ENCODE data around the gene YWHAG. TPM values are rescaled to one million over a fixed set of nuclear protein-coding genes. Genes with fewer than 3 reads are reported as not detected.

Gene YWHAG
- total RNA-seq, 1 experiment from 2014 or later = 178 TPM

- no peaks in the 10 kb centered on the region for H3K27me3 Mint-ChIP-seq (ENCODE audit: insufficient read depth, unreplicated experiment)
- no peak for DNase-seq (ENCODE audit: unreplicated experiment)
- peaks cover 16% of the 10 kb centered on the region for H3K4me1 Mint-ChIP-seq (ENCODE audit: insufficient read depth, unreplicated experiment)
- intact Hi-C loops (cut with micrococcal nuclease) = no loop called here
- ChIA-PET POLR2A (interaction anchor here (1.8 kb wide), 1 partner anchor 28 kb away, joined by 4 read pairs; the partner anchor contains the start of gene YWHAG), CTCF (no interaction called here)
- peaks cover 79% of the 10 kb centered on the region for H3K36me3 Mint-ChIP-seq (ENCODE audit: insufficient read depth, unreplicated experiment)
- no TSS peak for BruUV-seq (replicated peaks)
- H3K4me3 Mint-ChIP-seq (ENCODE audit: unreplicated experiment) = no peak overlapping the region
- no peaks in the 10 kb centered on the region for H3K9me3 Mint-ChIP-seq (ENCODE audit: unreplicated experiment)
- no peak for TF ChIP-seq CTCF (IDR thresholded peaks at IDR 0.05; ENCODE audit: unreplicated experiment)
- no peak overlapping the region for H3K27ac Mint-ChIP-seq (ENCODE audit: low read depth, unreplicated experiment)
These were observed 28.1 kb downstream of the YWHAG start for GRCh38 chr7:76330673-76331072.

- intact Hi-C loops (cut with micrococcal nuclease) = no loop called here
- Mint-ChIP-seq H3K4me3 (ENCODE audit: unreplicated experiment) (no peak overlapping the region), H3K36me3 (ENCODE audit: insufficient read depth, unreplicated experiment) (peaks cover 80% of the 10 kb centered on the region), H3K4me1 (ENCODE audit: insufficient read depth, unreplicated experiment) (peaks cover 16% of the 10 kb centered on the region), H3K9me3 (ENCODE audit: unreplicated experiment) (no peaks in the 10 kb centered on the region), H3K27me3 (ENCODE audit: insufficient read depth, unreplicated experiment) (no peaks in the 10 kb centered on the region), H3K27ac (ENCODE audit: low read depth, unreplicated experiment) (no peak overlapping the region)
- no peak for DNase-seq (ENCODE audit: unreplicated experiment)
- POLR2A ChIA-PET = interaction anchor here (1.8 kb wide), 1 partner anchor 29 kb away, joined by 4 read pairs; the partner anchor contains the start of gene YWHAG
- no peak for TF ChIP-seq CTCF (IDR thresholded peaks at IDR 0.05; ENCODE audit: unreplicated experiment)
- CTCF ChIA-PET = no interaction called here
- no TSS peak for BruUV-seq (replicated peaks)
These were observed 28.5 kb downstream of the YWHAG start for GRCh38 chr7:76330261-76330660.

GRCh38 chr7:76329479-76329878 lies 29.3 kb downstream of the YWHAG start:
- Mint-ChIP-seq H3K9me3 (ENCODE audit: unreplicated experiment) (no peaks in the 10 kb centered on the region), H3K4me1 (ENCODE audit: insufficient read depth, unreplicated experiment) (peaks cover 16% of the 10 kb centered on the region), H3K27ac (ENCODE audit: low read depth, unreplicated experiment) (no peak overlapping the region), H3K4me3 (ENCODE audit: unreplicated experiment) (no peak overlapping the region), H3K36me3 (ENCODE audit: insufficient read depth, unreplicated experiment) (peaks cover 85% of the 10 kb centered on the region), H3K27me3 (ENCODE audit: insufficient read depth, unreplicated experiment) (no peaks in the 10 kb centered on the region)
- POLR2A ChIA-PET = interaction anchor here (1.8 kb wide), 1 partner anchor 30 kb away, joined by 4 read pairs; the partner anchor contains the start of gene YWHAG
- TF ChIP-seq CTCF (IDR thresholded peaks at IDR 0.05; ENCODE audit: unreplicated experiment) = no peak
- DNase-seq (ENCODE audit: unreplicated experiment) = no peak
- intact Hi-C loops (cut with micrococcal nuclease) = no loop called here
- CTCF ChIA-PET = interaction anchor here (0.6 kb wide), 2 partner anchors 8 to 23 kb away, joined by 3 read pairs; no protein-coding TSS in a partner anchor
- BruUV-seq (replicated peaks) = no TSS peak

- no peaks in the 10 kb centered on the region for H3K27me3 Mint-ChIP-seq (ENCODE audit: insufficient read depth, unreplicated experiment)
- DNase-seq (ENCODE audit: unreplicated experiment) = no peak
- no peak overlapping the region for H3K4me3 Mint-ChIP-seq (ENCODE audit: unreplicated experiment)
- no peak for TF ChIP-seq CTCF (IDR thresholded peaks at IDR 0.05; ENCODE audit: unreplicated experiment)
- H3K36me3 Mint-ChIP-seq (ENCODE audit: insufficient read depth, unreplicated experiment) = peaks cover 92% of the 10 kb centered on the region
- BruUV-seq (replicated peaks) = no TSS peak
- H3K27ac Mint-ChIP-seq (ENCODE audit: low read depth, unreplicated experiment) = no peak overlapping the region
- CTCF ChIA-PET = interaction anchor here (0.8 kb wide), 1 partner anchor 10 kb away, joined by 3 read pairs; no protein-coding TSS in a partner anchor
- POLR2A ChIA-PET = no interaction called here
- H3K4me1 Mint-ChIP-seq (ENCODE audit: insufficient read depth, unreplicated experiment) = peaks cover 11% of the 10 kb centered on the region
- intact Hi-C loops (cut with micrococcal nuclease) = no loop called here
- H3K9me3 Mint-ChIP-seq (ENCODE audit: unreplicated experiment) = no peaks in the 10 kb centered on the region
These were observed 30.4 kb downstream of the YWHAG start for GRCh38 chr7:76328389-76328788.
